Activated T-helper 2 cell treated with anti-CD3 and anti-CD28 coated beads, Interferon-gamma antibody, Interleukin-2, Interleukin-4, amounts not matched to agents 10 μg/mL and 5 μg/mL and 100 μg/mL, durations not matched to agents 14 hours and 24 hours and 36 hours (primary cell): ENCODE measurements around the gene KIF26B. TPM values are rescaled to one million over a fixed set of nuclear protein-coding genes. Genes with fewer than 3 reads are reported as not detected.

ENCODE experiments used
- DNase-seq: peaks from one replicate; pipeline ENCODE4 v3.0.0; 2021; ENCODE audit warnings: low spot score
- H3K27ac Mint-ChIP-seq: one replicate; pipeline ENCODE4 v1.8.0; 2021; ENCODE audit warnings: mixed read lengths
- H3K27me3 Mint-ChIP-seq: one replicate; pipeline ENCODE4 v1.8.0; 2021; ENCODE audit warnings: low read depth, mixed read lengths
- H3K36me3 Mint-ChIP-seq: one replicate; pipeline ENCODE4 v1.8.0; 2021; ENCODE audit warnings: low read depth, mixed read lengths
- H3K4me1 Mint-ChIP-seq: one replicate; pipeline ENCODE4 v1.8.0; 2021; ENCODE audit warnings: low read depth, mixed read lengths
- H3K4me3 Mint-ChIP-seq: one replicate; pipeline ENCODE4 v1.8.0; 2021; ENCODE audit warnings: low read depth, mild to moderate bottlenecking, moderate library complexity, mixed read lengths
- H3K9me3 Mint-ChIP-seq: one replicate; pipeline ENCODE4 v1.8.0; 2021; ENCODE audit warnings: mixed read lengths
- intact Hi-C: fragments of 100-400 bp; cut with micrococcal nuclease; formaldehyde crosslinking; loops from one replicate; pipeline ENCODE4 v1.15.1; 2023
- total RNA-seq: library from RNA; stranded (reverse); gene quantifications from 2 replicates; pipeline ENCODE4 v1.2.3, GENCODE V29; 2022

KIF26B gene
- total RNA-seq, 1 donor from 2014 or later, result 0.37 TPM

- DNase-seq, result no peak
- Mint-ChIP-seq H3K36me3 (no peaks in the 10 kb centered on the region), H3K4me1 (no peaks in the 10 kb centered on the region), H3K27ac (no peak overlapping the region), H3K9me3 (peaks cover 10% of the 10 kb centered on the region), H3K27me3 (no peaks in the 10 kb centered on the region), H3K4me3 (no peak overlapping the region)
- intact Hi-C loops, result no loop called here
Measured at GRCh38 chr1:245748240-245748639, 593.5 kb downstream of the KIF26B start.

- no peak overlapping the region for H3K4me3 Mint-ChIP-seq
- no peak overlapping the region for H3K27ac Mint-ChIP-seq
- H3K27me3 Mint-ChIP-seq, result no peaks in the 10 kb centered on the region
- no peak for DNase-seq
- H3K36me3 Mint-ChIP-seq, result no peaks in the 10 kb centered on the region
- peaks cover 10% of the 10 kb centered on the region for H3K9me3 Mint-ChIP-seq
- no peaks in the 10 kb centered on the region for H3K4me1 Mint-ChIP-seq
- intact Hi-C loops, result no loop called here
Measured at GRCh38 chr1:245748646-245749045, 593.9 kb downstream of the KIF26B start.

DNA sequence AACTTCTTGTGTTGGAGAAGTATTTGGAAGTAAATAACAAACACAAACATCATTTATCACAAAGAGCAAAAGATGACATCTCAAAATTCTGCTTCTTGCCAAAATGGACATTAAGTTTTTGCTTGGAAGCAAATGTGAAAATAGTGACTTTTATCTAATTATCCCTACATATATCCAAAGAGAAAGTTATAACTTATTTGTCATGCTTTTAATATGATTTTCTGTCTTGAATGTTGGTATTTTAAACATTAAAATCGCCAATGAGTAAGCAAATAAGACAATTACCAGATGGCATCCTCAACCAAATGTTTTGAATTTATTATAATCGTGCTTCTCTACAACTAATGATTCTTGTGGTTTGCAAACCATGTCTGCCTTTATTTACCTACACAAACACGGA, 594.3 kb downstream of the KIF26B start:
- Mint-ChIP-seq H3K27me3 (no peaks in the 10 kb centered on the region), H3K4me3 (no peak overlapping the region), H3K9me3 (peaks cover 10% of the 10 kb centered on the region), H3K36me3 (no peaks in the 10 kb centered on the region), H3K27ac (no peak overlapping the region), H3K4me1 (no peaks in the 10 kb centered on the region)
- intact Hi-C loops, result no loop called here
- DNase-seq, result no peak

DNA sequence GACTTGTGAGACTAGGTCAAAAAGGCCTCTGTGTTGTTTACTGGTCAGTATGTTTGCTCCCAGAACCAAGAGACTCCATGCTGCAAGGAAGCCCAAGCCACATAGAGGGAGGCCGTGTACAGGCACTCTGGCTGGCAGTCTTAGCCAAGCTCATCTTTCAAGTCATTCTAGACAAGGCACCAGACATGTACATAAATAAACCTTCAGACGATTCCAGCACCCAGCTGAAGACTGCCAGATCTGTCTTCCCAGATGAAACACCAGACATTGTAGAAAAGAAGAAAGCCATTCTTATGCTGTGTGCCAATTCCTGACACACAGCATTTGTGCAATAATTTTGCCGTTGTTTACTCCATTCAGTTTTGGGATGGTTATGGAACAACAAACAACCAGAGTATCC, 595.5 kb downstream of the KIF26B start:
- Mint-ChIP-seq H3K36me3 (no peaks in the 10 kb centered on the region), H3K4me1 (no peaks in the 10 kb centered on the region), H3K27me3 (no peaks in the 10 kb centered on the region), H3K4me3 (no peak overlapping the region), H3K27ac (no peak overlapping the region), H3K9me3 (peaks cover 6% of the 10 kb centered on the region)
- intact Hi-C loops, result no loop called here
- DNase-seq, result no peak

DNA sequence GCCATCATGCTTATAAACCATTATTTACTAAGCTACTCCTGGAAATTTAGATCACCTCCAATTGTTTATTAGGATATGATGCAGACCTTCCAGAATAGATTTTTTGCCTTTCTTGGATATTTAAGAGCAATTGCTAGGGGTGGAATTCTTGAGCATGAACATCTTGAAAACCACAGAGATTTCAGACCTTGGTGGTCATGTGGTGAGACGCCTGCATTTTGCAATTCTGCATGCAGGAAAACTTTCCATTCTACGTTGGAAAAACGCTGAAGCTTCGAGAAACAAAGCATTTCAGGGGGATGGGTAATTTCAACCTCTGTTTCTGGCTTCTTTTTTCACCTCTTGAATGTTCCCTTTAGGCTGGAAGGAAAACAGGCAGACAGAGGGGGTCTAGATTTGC, 596.3 kb downstream of the KIF26B start:
- Mint-ChIP-seq H3K27me3 (no peaks in the 10 kb centered on the region), H3K36me3 (no peaks in the 10 kb centered on the region), H3K9me3 (peaks cover 2% of the 10 kb centered on the region), H3K4me1 (no peaks in the 10 kb centered on the region), H3K4me3 (no peak overlapping the region), H3K27ac (no peak overlapping the region)
- intact Hi-C loops, result no loop called here
- no peak for DNase-seq

GRCh38 chr1:245751726-245752470, 597.1 kb downstream of the KIF26B start:
- intact Hi-C loops, result no loop called here
- no peaks in the 10 kb centered on the region for H3K36me3 Mint-ChIP-seq
- DNase-seq, result no peak
- no peaks in the 10 kb centered on the region for H3K27me3 Mint-ChIP-seq
- H3K9me3 Mint-ChIP-seq, result no peaks in the 10 kb centered on the region
- H3K27ac Mint-ChIP-seq, result no peak overlapping the region
- H3K4me1 Mint-ChIP-seq, result peaks cover 1% of the 10 kb centered on the region
- no peak overlapping the region for H3K4me3 Mint-ChIP-seq

- Mint-ChIP-seq H3K36me3 (no peaks in the 10 kb centered on the region), H3K27ac (no peak overlapping the region), H3K27me3 (no peaks in the 10 kb centered on the region), H3K4me1 (peaks cover 1% of the 10 kb centered on the region), H3K9me3 (no peaks in the 10 kb centered on the region), H3K4me3 (no peak overlapping the region)
- no peak for DNase-seq
- intact Hi-C loops, result no loop called here
Measured at GRCh38 chr1:245752561-245752960, 597.8 kb downstream of the KIF26B start.

- Mint-ChIP-seq H3K4me1 (peaks cover 1% of the 10 kb centered on the region), H3K9me3 (no peaks in the 10 kb centered on the region), H3K4me3 (no peak overlapping the region), H3K27ac (no peak overlapping the region), H3K27me3 (no peaks in the 10 kb centered on the region), H3K36me3 (no peaks in the 10 kb centered on the region)
- intact Hi-C loops, result no loop called here
- no peak for DNase-seq
Measured at GRCh38 chr1:245753807-245754206, 599.0 kb downstream of the KIF26B start.

- Mint-ChIP-seq H3K27ac (no peak overlapping the region), H3K36me3 (no peaks in the 10 kb centered on the region), H3K9me3 (no peaks in the 10 kb centered on the region), H3K27me3 (no peaks in the 10 kb centered on the region), H3K4me1 (peaks cover 1% of the 10 kb centered on the region), H3K4me3 (no peak overlapping the region)
- intact Hi-C loops, result no loop called here
- no peak for DNase-seq
Measured at GRCh38 chr1:245754463-245754961, 599.7 kb downstream of the KIF26B start.
